HG02610 (cell line): ENCODE data around the gene PTPRN2.

Source experiments
- ATAC-seq: cut with Tn5 transposase; IDR thresholded peaks from one replicate; pipeline ENCODE4 v1.9.1; 2021; ENCODE audit warnings: mild to moderate bottlenecking, moderate library complexity; ENCODE audit not compliant: unreplicated experiment

The PTPRN2 gene

GRCh38 chr7:158495216-158495615 is 92.4 kb downstream of the PTPRN2 start:
- ATAC-seq: no peak

GRCh38 chr7:158494643-158495042 is 93.0 kb downstream of the PTPRN2 start:
- ATAC-seq: no peak

GRCh38 chr7:158494162-158494586 is 93.4 kb downstream of the PTPRN2 start:
- ATAC-seq: no peak

GRCh38 chr7:158492367-158492764 is 95.3 kb downstream of the PTPRN2 start:
- ATAC-seq: no peak

GRCh38 chr7:158491094-158491493 is 96.5 kb downstream of the PTPRN2 start:
- no peak for ATAC-seq

GRCh38 chr7:158490171-158490782 is 97.3 kb downstream of the PTPRN2 start:
- no peak for ATAC-seq

GRCh38 chr7:158489462-158490155 is 98.0 kb downstream of the PTPRN2 start:
- ATAC-seq: no peak

- ATAC-seq: no peak
These were observed 99.2 kb downstream of the PTPRN2 start for GRCh38 chr7:158488181-158488971.

- ATAC-seq: no peak
These were observed 99.9 kb downstream of the PTPRN2 start for GRCh38 chr7:158487631-158488151.

GRCh38 chr7:158486919-158487318 is 100.7 kb downstream of the PTPRN2 start:
- ATAC-seq: no peak

- no peak for ATAC-seq
These were observed 102.7 kb downstream of the PTPRN2 start for GRCh38 chr7:158484801-158485531.

- no peak for ATAC-seq
These were observed 105.1 kb downstream of the PTPRN2 start for GRCh38 chr7:158482480-158482879.

GRCh38 chr7:158479664-158480025 is 108.0 kb downstream of the PTPRN2 start:
- no peak for ATAC-seq

GRCh38 chr7:158479021-158479663 is 108.5 kb downstream of the PTPRN2 start:
- no peak for ATAC-seq

GRCh38 chr7:158477866-158478265 is 109.8 kb downstream of the PTPRN2 start:
- ATAC-seq: no peak

GRCh38 chr7:158476331-158476932 is 111.2 kb downstream of the PTPRN2 start:
- no peak for ATAC-seq

- no peak for ATAC-seq
These were observed 112.0 kb downstream of the PTPRN2 start for GRCh38 chr7:158475679-158476052.

GRCh38 chr7:158475036-158475678 is 112.5 kb downstream of the PTPRN2 start:
- ATAC-seq: no peak

- no peak for ATAC-seq
These were observed 113.1 kb downstream of the PTPRN2 start for GRCh38 chr7:158474488-158474887.

GRCh38 chr7:158473946-158474345 is 113.7 kb downstream of the PTPRN2 start:
- ATAC-seq: no peak
